ENCODE data around the gene RAI2.

Gene RAI2

GRCh38 chrX:17860811-17861488, at the start of gene RAI2:
Gene RAI2, minus strand, starts transcription at chrX:17861298. Its CDS starts 59,288 bp downstream, at chrX:17802010.
- H3K27me3 Mint-ChIP-seq (ENCODE audit: low read depth) = peaks cover 82% of the 10 kb centered on the region
- no peaks in the 10 kb centered on the region for H3K9me3 Mint-ChIP-seq
- H3K36me3 Mint-ChIP-seq (ENCODE audit: low read depth) = no peaks in the 10 kb centered on the region
- peak within 1 kb of the TSS; percentile 78 to 90 (median 90) for H3K4me3 Mint-ChIP-seq
- TF ChIP-seq, protein P1, sequence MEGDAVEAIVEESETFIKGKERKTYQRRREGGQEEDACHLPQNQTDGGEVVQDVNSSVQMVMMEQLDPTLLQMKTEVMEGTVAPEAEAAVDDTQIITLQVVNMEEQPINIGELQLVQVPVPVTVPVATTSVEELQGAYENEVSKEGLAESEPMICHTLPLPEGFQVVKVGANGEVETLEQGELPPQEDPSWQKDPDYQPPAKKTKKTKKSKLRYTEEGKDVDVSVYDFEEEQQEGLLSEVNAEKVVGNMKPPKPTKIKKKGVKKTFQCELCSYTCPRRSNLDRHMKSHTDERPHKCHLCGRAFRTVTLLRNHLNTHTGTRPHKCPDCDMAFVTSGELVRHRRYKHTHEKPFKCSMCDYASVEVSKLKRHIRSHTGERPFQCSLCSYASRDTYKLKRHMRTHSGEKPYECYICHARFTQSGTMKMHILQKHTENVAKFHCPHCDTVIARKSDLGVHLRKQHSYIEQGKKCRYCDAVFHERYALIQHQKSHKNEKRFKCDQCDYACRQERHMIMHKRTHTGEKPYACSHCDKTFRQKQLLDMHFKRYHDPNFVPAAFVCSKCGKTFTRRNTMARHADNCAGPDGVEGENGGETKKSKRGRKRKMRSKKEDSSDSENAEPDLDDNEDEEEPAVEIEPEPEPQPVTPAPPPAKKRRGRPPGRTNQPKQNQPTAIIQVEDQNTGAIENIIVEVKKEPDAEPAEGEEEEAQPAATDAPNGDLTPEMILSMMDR (IDR thresholded peaks at IDR 0.05; ENCODE audit: unreplicated experiment in 3 of 3) = no peak
- peak within 1 kb of the TSS in 2 of 3 experiments; percentile 30 for H3K27ac Mint-ChIP-seq
- H3K4me1 Mint-ChIP-seq = peaks cover 18% of the 10 kb centered on the region

DNA sequence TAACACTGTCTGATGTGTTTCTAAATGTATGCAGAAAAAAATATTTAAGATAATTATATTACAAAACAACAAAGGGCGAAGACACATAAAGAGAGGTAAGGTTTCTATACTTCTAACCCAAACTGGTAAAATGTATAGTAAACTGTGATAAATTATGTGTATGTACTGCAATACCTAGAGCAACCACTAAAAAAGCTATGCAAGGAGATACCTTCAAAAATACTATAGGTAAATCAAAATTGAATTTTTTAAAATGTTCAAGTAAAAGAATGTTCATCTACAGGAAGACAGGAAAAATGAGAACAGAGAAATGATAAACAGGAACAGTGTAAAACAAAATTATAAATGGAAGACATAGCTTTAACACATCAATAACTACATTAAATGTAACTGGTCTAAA, 27.3 kb upstream of the RAI2 start:
- TF ChIP-seq, protein P1 (IDR thresholded peaks at IDR 0.05; ENCODE audit: unreplicated experiment in 3 of 3) = peak in 2 of 3 experiments; percentile 9 to 15
- no peak overlapping the region for H3K4me3 Mint-ChIP-seq
- no peaks in the 10 kb centered on the region for H3K4me1 Mint-ChIP-seq
- peaks cover 4% of the 10 kb centered on the region for H3K9me3 Mint-ChIP-seq
- H3K36me3 Mint-ChIP-seq (ENCODE audit: low read depth) = peaks cover 2% of the 10 kb centered on the region
- H3K27me3 Mint-ChIP-seq (ENCODE audit: low read depth) = no peaks in the 10 kb centered on the region
- H3K27ac Mint-ChIP-seq = no peak overlapping the region

- TF ChIP-seq, protein P1 (IDR thresholded peaks at IDR 0.05; ENCODE audit: unreplicated experiment in 3 of 3) = no peak
- H3K27me3 Mint-ChIP-seq (ENCODE audit: low read depth) = peaks cover 3% of the 10 kb centered on the region
- H3K9me3 Mint-ChIP-seq = peaks cover 13% of the 10 kb centered on the region
- no peak overlapping the region for H3K4me3 Mint-ChIP-seq
- peaks cover 5% of the 10 kb centered on the region for H3K36me3 Mint-ChIP-seq (ENCODE audit: low read depth)
- H3K4me1 Mint-ChIP-seq = peaks cover 5% of the 10 kb centered on the region
- no peak overlapping the region for H3K27ac Mint-ChIP-seq
These were observed 21.6 kb upstream of the RAI2 start for GRCh38 chrX:17882680-17883079.

DNA sequence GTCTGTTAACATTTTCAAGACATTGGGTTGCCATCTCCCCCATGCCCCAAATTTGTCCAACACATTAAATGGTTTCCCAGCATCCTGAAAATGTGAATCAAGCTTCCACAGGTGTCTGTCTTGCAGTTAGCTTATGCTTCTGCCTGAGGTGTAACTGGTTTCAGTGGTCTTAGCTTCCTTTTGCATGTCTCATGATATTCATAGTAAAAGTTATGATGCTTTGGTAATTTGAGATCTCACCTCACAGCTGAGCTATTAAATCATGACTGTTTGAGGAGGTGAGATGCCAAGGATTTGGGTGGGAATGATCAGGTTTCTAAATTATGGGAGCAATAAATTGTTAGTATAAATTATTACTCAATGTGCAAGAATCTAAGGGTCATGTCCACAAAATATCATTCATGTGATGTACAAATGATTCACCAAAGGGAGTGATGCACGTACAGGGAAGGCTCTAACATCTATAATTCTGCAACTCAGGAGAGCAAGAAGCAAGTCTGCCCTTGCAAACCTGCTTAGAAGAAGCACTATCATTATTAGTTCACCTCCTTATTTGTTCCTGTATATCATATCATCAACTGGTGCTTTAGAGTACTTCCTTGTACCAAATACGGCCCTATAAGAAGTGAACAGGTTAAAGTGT, 17.1 kb upstream of the RAI2 start:
- H3K27ac Mint-ChIP-seq = no peak overlapping the region
- H3K27me3 Mint-ChIP-seq (ENCODE audit: low read depth) = peaks cover 3% of the 10 kb centered on the region
- peaks cover 5% of the 10 kb centered on the region for H3K4me1 Mint-ChIP-seq
- peaks cover 19% of the 10 kb centered on the region for H3K9me3 Mint-ChIP-seq
- TF ChIP-seq, protein P1 (IDR thresholded peaks at IDR 0.05; ENCODE audit: unreplicated experiment in 3 of 3) = no peak
- H3K4me3 Mint-ChIP-seq = no peak overlapping the region
- H3K36me3 Mint-ChIP-seq (ENCODE audit: low read depth) = peaks cover 4% of the 10 kb centered on the region

DNA sequence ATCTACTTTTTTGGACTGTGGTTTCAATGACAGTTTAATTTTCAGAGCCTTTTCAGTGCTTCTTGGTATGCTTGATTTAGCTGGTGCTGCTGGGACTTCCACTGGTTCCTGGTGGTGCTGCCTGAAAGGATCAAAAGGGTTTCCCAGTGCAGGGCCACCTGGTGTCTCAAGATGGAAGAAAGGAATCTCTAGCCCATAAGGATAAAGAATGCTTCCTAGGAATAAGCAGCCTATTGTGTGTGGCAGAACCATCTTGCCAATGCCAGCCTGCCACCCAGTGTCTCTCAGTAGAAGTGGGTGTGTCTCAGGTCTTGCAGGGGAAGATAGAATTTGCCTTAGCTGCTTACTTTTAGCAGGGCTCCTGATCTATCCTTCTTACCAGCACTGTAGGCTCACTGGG, 15.0 kb upstream of the RAI2 start:
- Mint-ChIP-seq H3K4me1 (peaks cover 5% of the 10 kb centered on the region), H3K27me3 (ENCODE audit: low read depth) (peaks cover 3% of the 10 kb centered on the region), H3K4me3 (no peak overlapping the region), H3K9me3 (peaks cover 19% of the 10 kb centered on the region), H3K36me3 (ENCODE audit: low read depth) (peaks cover 3% of the 10 kb centered on the region), H3K27ac (no peak overlapping the region)
- TF ChIP-seq, protein P1 (IDR thresholded peaks at IDR 0.05; ENCODE audit: unreplicated experiment in 3 of 3) = no peak

Measured in nephron (organoid).